Measurements from ENCODE around the gene GABRG1.

Gene GABRG1

DNA sequence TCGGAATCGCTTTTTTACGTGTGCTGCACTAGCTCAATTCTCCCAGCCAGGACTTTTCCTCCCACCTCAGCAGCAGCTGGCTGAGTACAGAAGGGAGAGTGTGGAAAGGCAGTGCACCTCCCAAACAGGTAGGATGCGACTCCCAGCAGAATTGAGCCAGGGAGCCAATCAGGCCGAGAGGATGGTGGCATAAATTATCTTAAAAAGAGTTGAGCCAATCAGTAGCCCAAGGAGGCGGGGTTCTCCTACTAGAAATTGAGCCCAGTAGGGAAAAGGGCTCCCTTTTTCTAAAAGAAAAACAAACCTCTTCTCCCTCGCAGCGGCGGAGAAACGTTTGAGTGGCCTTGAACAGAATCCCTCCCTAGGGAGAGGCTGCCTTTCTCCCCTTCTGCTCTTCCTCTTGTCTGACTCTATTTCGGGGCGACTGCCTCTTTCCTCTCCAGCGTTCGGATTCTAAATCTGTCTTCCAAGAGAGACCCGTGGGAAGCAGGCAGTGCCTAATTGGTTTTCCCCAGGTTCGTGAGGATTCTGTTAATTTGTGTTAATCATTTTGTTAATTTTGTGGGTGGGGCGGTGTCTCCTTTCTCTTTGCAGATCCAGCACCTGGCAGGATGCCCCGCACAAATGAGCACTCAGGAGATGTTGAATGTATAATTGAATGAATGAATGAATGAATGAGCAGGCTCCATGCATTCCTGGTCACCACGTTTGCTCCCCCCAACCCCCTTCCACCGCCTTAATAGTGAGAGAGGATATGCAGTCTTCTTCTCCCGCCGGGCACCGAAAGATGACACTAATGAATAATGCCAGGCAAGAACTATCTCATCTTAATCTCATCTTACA, at the start of gene GABRG1:
Gene GABRG1 (minus strand): TSS at position 142 of the 843 bp plus-strand sequence. CDS start 141 bp downstream, at position 1.
- no peak for DNase-seq

DNA sequence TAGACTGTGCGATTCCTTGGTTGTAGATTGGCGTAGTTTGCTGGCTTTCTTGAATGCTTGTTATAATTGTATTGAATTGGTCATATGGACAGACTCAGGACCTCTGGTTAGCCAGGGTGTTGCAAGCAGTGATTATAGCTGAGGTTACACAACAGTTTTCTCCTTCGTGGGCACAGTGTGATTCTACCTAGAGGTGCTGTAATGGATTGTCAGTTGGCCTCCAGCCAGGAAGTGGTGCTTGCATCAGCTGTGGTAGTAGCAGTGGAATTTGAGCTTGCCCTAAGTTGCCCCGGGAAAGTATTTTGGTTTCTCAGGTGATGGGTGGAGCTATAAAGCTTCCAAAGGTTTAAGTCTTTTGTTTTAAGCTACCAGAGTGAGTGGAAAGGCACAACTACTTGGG, 23.1 kb upstream of the GABRG1 start:
- no peak for DNase-seq

DNA sequence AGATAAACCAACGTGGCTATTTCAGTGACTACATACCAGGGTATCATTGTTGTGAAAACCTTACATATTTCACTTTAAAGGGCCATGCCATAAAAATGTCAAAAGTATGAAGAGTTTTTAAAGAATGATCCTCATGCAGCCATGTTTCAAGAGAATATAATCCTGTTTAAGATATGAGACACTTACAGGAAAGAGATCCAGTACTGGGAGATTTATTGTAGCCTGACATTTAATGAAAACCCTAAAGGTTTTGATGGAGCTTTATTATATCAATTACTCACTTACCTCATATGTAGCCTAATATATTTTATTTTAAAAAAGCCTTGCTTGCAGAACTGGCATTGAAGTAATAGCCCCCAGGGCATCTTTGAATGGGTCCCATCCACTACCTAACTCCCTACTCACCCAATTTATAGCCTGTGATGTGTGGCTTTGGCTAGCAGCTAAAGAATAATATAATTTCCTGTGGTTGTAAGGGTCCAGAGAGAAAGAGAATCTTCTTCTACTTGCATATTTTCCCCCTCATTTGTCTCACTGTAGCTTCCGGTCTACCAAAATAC, 7.7 kb upstream of the GABRG1 start:
- DNase-seq: no peak

DNA sequence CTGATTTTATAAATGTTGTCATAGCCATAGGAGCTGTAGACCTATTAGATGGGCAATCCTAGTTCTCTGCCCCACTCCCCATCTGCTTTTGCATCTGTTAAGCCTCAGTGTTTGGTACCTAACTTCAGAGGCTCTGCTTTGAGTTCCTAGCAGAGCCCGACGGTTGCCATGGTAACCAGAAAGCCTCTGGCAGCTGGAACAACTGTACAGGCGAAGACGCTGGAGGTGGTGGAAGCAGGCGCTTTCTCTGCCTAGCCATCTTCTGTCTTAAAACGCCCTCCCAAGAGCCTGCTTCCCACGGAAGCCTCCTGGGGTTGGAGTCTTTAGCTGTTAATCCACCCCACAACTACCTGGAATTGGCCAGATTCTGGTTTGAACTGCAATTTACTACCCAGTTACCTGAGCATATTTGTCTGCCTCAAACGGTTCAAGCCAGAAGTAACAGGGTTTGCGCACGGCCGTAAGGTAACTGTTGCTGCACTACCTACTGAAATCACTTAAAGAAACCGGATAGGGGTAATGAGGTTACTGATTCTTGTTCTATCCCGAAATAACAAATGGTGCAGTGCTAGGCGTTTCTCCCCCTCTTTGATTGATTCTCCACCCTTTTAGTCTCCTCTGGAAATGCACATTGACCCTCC, 1.0 kb upstream of the GABRG1 start:
- no peak for DNase-seq

DNA sequence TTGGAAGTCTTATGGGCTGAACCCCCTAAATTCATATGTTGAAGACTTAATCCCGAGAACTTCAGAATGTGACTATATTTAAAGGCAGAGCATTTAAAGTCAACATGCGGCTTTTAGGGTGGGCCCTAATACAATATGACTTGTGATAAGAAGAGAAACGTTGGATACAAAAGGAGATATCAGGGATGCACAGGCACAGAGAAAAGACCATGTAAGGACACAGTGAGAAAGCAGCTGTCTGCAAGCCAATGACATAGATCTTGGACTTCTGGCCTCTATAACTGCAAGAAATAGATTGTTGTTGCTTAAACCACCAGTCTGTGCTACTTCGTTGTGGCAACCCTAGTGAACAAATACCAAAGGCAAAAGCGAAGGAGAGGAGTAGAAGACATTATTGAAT, 42.2 kb downstream of the GABRG1 start:
- no peak for DNase-seq

DNA sequence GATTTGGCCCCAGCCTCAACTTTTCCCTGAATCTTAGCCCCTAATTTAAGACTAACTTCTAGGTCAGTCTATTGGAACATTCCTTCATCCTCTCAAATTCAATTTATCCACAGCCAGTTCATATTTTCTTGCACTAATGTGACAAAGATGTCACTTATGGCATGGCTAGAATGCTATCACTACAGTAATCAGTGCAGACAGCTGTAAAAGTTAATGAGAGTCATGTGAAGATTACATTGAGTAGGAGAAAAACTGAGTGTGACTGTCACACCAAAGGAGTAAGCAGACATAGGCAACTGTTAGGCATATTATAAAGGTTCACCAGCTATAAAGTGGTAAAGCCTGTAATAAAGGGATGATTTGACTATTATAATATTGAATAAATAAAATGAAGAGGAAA, 42.6 kb downstream of the GABRG1 start:
- DNase-seq: no peak

- no peak for DNase-seq
These were observed 50.1 kb downstream of the GABRG1 start for GRCh38 chr4:46073778-46074177.

GRCh38 chr4:46051392-46051791, 72.5 kb downstream of the GABRG1 start:
- no peak for DNase-seq

DNA sequence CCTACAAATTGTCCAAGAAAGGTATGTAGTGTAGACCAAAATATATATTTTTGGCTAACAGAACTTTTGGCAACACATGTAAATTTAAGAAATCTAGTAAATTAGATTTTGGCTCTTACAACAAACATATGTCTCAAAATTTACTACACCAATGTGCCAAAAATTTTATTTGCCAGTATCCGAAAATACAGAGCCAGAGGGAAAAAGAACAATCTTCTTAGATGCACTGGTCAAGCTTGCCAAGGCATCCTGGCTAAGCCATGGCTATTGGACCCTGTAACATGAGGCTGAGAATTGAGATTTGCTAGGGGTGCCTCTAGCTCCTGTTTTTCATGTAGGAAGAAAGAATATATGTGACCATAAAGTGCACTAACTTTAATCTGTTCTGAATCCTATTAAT, 91.8 kb downstream of the GABRG1 start:
- DNase-seq: no peak

GRCh38 chr4:46016306-46016705, 107.5 kb downstream of the GABRG1 start:
- no peak for DNase-seq

GRCh38 chr4:45992728-45993127, 131.1 kb downstream of the GABRG1 start:
- no peak for DNase-seq

DNA sequence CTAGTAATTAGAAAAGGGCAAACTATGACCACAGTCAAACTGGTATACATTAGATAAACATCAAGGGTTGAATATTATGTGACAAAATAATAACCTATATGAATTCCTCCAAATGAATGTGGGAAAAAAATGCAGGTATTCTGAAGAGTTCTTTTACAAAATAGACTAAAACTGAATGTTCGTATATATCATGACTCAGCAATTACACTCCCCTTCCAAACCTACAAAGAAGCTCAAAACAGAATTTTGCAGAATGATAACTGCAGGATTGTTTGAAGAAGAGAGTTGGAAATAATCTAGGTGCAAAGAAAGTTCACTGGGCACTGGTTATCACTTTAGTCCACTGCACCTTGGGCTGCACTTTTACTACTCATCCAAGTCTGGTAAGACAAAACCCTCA, 134.1 kb downstream of the GABRG1 start:
- no peak for DNase-seq

DNA sequence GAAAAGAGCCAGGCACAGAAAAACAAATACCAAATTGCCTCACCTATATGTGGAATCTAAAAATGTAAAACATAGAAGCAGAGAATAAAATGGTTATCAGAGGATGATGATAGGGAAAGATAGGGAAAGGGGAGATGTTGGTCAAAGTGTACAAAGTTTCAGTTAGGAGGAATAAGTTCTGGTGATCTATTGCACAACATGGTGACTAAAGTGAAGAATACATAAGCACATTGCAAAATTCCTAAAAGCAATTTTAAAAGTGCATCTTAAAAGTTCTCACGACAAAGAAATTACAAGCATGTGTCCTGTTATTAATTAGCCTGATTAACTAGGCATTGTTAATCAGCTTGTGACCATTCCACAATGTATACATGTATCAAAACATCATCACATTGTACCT, 136.0 kb downstream of the GABRG1 start:
- DNase-seq: no peak
